Activated naive CD4-positive, alpha-beta T cell treated with anti-CD3 and anti-CD28 coated beads, Interleukin-2, amount 50 U/mL, for 72 hours (primary cell): ENCODE data around the gene MED17. TPM values are rescaled to one million over a fixed set of nuclear protein-coding genes. Genes with fewer than 3 reads are reported as not detected.
A peak's percentile ranks its signal among the peaks of the same experiment; 100 is the strongest.
"Not testable (repeated sequence)": the region's sequence is repeated elsewhere in the genome, so short reads cannot be mapped to it uniquely, and the experiment has no call there.

Experiments
- ATAC-seq, 2 donors: fragments of 150-1000 bp; cut with Tn5 transposase; 2 replicates each; pipeline ENCODE4 v1.10.0; 2021; ENCODE audit warnings: mild to moderate bottlenecking in 2 of 2, moderate library complexity in 2 of 2
- DNase-seq, 2 donors: peaks; one replicate each; pipeline ENCODE4 v3.0.0; 2021 to 2022; ENCODE audit warnings: low spot score in 2 of 2
- H3K27ac Mint-ChIP-seq, 2 donors: one replicate each; pipeline ENCODE4 v1.8.0; 2022; ENCODE audit warnings: mild to moderate bottlenecking in 2 of 2, mixed read lengths in 2 of 2
- H3K36me3 Mint-ChIP-seq, 2 donors: one replicate each; pipeline ENCODE4 v1.8.0; 2022; ENCODE audit warnings: mixed read lengths in 2 of 2
- H3K9me3 Mint-ChIP-seq, 2 donors: one replicate each; pipeline ENCODE4 v1.8.0; 2022; ENCODE audit warnings: mixed read lengths in 2 of 2
- total RNA-seq, 2 donors: library from RNA; stranded (reverse); gene quantifications; one replicate each; pipeline ENCODE4 v1.2.3, GENCODE V29; 2022

MED17 gene
- total RNA-seq, 2 donors from 2014 or later: 37.3 to 38.4 TPM

DNA sequence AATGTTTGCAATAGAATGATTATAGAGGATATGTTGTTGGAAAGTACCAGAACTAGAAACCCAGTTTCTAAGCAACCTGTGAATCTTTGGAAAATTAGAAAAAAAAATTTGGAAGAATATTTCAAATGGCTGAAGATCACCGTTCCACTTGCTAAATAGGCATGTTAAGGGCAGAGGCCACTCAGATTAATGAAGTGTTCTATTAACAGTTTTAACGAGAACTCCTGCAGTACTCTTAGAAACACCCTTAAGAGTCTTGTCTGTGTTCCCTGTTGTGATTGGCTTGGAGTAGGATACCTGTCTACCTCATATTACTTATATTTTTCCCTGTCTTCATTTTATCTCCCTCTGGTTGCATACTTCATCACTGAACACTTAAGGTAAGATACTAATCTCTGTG is 38.0 kb upstream of the MED17 start:
- Mint-ChIP-seq H3K36me3 (peaks cover 7 to 9% of the 10 kb centered on the region in 2 donors), H3K9me3 (no peaks in the 10 kb centered on the region), H3K27ac (no peak overlapping the region)
- no peak for ATAC-seq
- no peak for DNase-seq

DNA sequence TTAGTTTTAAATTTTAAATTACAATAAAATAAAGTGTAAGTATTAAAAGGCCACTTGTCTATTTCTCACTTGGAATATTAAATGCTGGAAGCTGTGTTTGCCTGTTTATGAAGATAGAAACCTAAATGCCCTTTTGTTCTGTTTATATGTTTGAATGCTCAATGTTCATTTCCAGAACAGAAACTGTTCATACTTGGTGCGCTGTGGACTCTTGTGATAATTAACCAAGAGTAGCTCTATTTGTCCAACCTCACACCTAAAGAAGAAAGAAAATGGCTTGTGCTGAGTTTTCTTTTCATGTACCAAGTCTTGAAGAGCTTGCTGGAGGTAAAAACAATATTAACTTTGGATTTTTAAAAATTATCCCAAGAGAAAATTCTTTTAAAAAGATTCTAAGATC is 37.0 kb upstream of the MED17 start:
- ATAC-seq (no peak), DNase-seq (no peak)
- no peaks in the 10 kb centered on the region for H3K36me3 Mint-ChIP-seq
- no peaks in the 10 kb centered on the region for H3K9me3 Mint-ChIP-seq
- no peak overlapping the region for H3K27ac Mint-ChIP-seq

- Mint-ChIP-seq H3K9me3 (no peaks in the 10 kb centered on the region), H3K36me3 (no peaks in the 10 kb centered on the region), H3K27ac (no peak overlapping the region)
- DNase-seq (no peak), ATAC-seq (no peak)
Measured at GRCh38 chr11:93751001-93751400, 33.1 kb upstream of the MED17 start.

- peaks cover 7 to 8% of the 10 kb centered on the region in 2 donors for H3K36me3 Mint-ChIP-seq
- no peak overlapping the region for H3K27ac Mint-ChIP-seq
- H3K9me3 Mint-ChIP-seq: no peaks in the 10 kb centered on the region
- ATAC-seq (no peak), DNase-seq (no peak)
Measured at GRCh38 chr11:93753241-93753640, 30.8 kb upstream of the MED17 start.

DNA sequence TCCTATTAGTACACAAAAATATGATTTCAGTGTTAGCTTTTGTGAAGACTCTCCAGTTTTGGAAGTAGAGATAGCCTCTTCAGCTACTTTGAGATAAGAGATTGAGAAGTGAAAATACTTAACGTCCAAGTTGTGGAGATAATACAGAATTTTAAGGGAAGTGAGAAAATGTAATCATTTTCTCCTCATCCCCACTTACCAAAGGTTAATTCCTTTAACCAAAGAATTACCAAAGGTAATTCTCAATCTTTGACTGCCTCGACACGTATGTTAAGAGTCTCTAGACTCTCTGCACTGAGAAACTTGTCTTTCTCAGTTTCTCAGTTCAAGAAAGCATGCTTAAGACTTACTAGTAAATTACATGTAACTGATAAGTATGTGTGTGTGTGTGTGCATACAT is 27.3 kb upstream of the MED17 start:
- DNase-seq: no peak
- H3K36me3 Mint-ChIP-seq: peaks cover 8 to 14% of the 10 kb centered on the region in 2 donors
- H3K9me3 Mint-ChIP-seq: no peaks in the 10 kb centered on the region
- ATAC-seq: no peak
- no peak overlapping the region for H3K27ac Mint-ChIP-seq

DNA sequence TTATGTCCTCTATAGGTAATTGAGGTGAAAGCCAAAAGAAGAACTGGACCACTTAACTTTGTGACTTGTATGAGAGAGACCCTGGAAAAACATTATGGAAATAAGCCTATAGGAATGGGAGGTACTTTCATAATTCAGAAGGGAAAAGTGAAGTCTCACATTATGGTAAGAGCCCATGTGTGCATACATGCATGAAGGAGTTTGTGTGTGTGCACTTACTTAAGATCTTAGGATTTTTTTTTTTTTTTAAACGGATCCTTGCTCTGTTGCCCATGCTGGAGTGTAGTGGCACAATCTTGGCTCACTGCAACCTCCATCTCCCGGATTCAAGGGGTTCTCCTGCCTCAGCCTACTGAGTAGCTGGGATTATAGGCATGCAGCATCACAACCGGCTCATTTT is 26.8 kb upstream of the MED17 start:
- no peaks in the 10 kb centered on the region for H3K9me3 Mint-ChIP-seq
- peaks cover 8 to 14% of the 10 kb centered on the region in 2 donors for H3K36me3 Mint-ChIP-seq
- no peak overlapping the region for H3K27ac Mint-ChIP-seq
- ATAC-seq: no peak
- no peak for DNase-seq

- peaks cover 8 to 14% of the 10 kb centered on the region in 2 donors for H3K36me3 Mint-ChIP-seq
- ATAC-seq: no peak
- no peak for DNase-seq
- H3K27ac Mint-ChIP-seq: no peak overlapping the region
- no peaks in the 10 kb centered on the region for H3K9me3 Mint-ChIP-seq
Measured at GRCh38 chr11:93757924-93758865, 25.9 kb upstream of the MED17 start.

GRCh38 chr11:93759123-93759522 is 25.0 kb upstream of the MED17 start:
- not testable (repeated sequence) for H3K27ac Mint-ChIP-seq, ATAC-seq, H3K9me3 Mint-ChIP-seq

DNA sequence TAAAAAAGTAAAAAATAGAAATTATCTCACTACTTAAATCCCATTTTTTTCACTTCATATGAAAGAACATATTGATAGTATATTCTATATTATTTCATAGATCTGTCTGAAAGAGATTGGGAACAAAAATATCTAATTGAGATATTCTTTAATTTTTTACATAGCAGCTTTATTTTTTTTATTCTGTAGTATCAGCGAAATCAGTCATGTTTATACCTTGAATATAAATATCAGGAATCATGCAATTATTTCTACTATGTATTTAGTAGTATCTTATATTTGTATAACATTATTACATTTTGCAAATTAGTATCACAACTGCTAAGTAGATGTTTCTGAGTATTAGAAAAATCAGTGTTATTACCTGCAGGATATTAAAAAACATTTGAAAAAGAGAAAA is 22.2 kb upstream of the MED17 start:
- Mint-ChIP-seq H3K9me3 (peaks cover 0 to 2% of the 10 kb centered on the region in 2 donors), H3K27ac (no peak overlapping the region), H3K36me3 (peaks cover 8 to 32% of the 10 kb centered on the region in 2 donors)
- DNase-seq (no peak), ATAC-seq (no peak)

More at GRCh38 chr11:93759123-93759522, 25.0 kb upstream of the MED17 start:
- not testable (repeated sequence) for DNase-seq
- peaks cover 8 to 14% of the 10 kb centered on the region in 2 donors for H3K36me3 Mint-ChIP-seq

GRCh38 chr11:93765551-93765950 is 18.5 kb upstream of the MED17 start:
- H3K36me3 Mint-ChIP-seq: peaks cover 9 to 31% of the 10 kb centered on the region in 2 donors
- H3K27ac Mint-ChIP-seq: peak overlapping the region in 1 of 2 donors; percentile 55
- ATAC-seq (no peak), DNase-seq (no peak)
- H3K9me3 Mint-ChIP-seq: peaks cover 0 to 12% of the 10 kb centered on the region in 2 donors

- Mint-ChIP-seq H3K9me3 (peaks cover 0 to 12% of the 10 kb centered on the region in 2 donors), H3K27ac (no peak overlapping the region), H3K36me3 (peaks cover 9 to 32% of the 10 kb centered on the region in 2 donors)
- DNase-seq (no peak), ATAC-seq (no peak)
Measured at GRCh38 chr11:93766504-93766903, 17.6 kb upstream of the MED17 start.

GRCh38 chr11:93767018-93767417 is 17.1 kb upstream of the MED17 start:
- DNase-seq (no peak), ATAC-seq (no peak)
- Mint-ChIP-seq H3K27ac (no peak overlapping the region), H3K9me3 (peaks cover 0 to 12% of the 10 kb centered on the region in 2 donors), H3K36me3 (peaks cover 9 to 37% of the 10 kb centered on the region in 2 donors)

GRCh38 chr11:93770160-93770559 is 13.9 kb upstream of the MED17 start:
- no peak for ATAC-seq
- H3K27ac Mint-ChIP-seq: no peak overlapping the region
- peaks cover 0 to 12% of the 10 kb centered on the region in 2 donors for H3K9me3 Mint-ChIP-seq
- peaks cover 18 to 50% of the 10 kb centered on the region in 2 donors for H3K36me3 Mint-ChIP-seq
- no peak for DNase-seq

GRCh38 chr11:93772123-93772522 is 12.0 kb upstream of the MED17 start:
- peaks cover 0 to 8% of the 10 kb centered on the region in 2 donors for H3K9me3 Mint-ChIP-seq
- no peak overlapping the region for H3K27ac Mint-ChIP-seq
- DNase-seq (no peak), ATAC-seq (no peak)
- peaks cover 15 to 30% of the 10 kb centered on the region in 2 donors for H3K36me3 Mint-ChIP-seq

DNA sequence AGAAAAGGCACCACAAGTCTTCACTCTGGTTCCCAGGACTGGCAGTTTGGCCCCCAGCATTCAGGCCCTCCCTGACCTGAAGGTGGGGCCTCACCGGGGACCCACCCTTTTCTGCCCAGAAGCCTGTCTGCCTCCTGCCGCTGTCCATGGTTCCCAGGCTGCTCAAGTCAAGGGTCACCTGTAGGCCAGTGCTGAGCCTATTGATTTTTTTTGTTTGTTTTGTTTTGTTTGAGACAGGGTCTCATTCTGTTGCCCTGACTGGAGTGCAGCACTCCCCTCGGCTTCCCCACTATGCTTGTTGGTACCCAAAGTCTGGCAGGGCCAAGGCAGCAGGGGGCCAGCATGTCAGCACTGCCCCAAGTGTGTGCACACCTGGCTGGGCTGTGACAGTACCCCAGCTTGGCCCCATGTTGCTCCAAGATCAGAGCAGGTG is 11.0 kb upstream of the MED17 start:
- DNase-seq (no peak), ATAC-seq (no peak)
- peaks cover 12 to 26% of the 10 kb centered on the region in 2 donors for H3K36me3 Mint-ChIP-seq
- peaks cover 0 to 6% of the 10 kb centered on the region in 2 donors for H3K9me3 Mint-ChIP-seq
- no peak overlapping the region for H3K27ac Mint-ChIP-seq

GRCh38 chr11:93773601-93774200 is 10.4 kb upstream of the MED17 start:
- H3K9me3 Mint-ChIP-seq: peaks cover 0 to under 1% of the 10 kb centered on the region in 2 donors
- ATAC-seq (no peak), DNase-seq (no peak)
- H3K27ac Mint-ChIP-seq: no peak overlapping the region
- H3K36me3 Mint-ChIP-seq: peaks cover 9 to 19% of the 10 kb centered on the region in 2 donors

GRCh38 chr11:93774560-93774959 is 9.5 kb upstream of the MED17 start:
- H3K36me3 Mint-ChIP-seq: peaks cover 9 to 19% of the 10 kb centered on the region in 2 donors
- not testable (repeated sequence) for ATAC-seq, H3K27ac Mint-ChIP-seq, H3K9me3 Mint-ChIP-seq, DNase-seq
